Fibroblast of lung (primary cell): ENCODE results near the gene FGF14. TPM values are rescaled to one million over a fixed set of nuclear protein-coding genes. Genes with fewer than 3 reads are reported as not detected.

Source experiments
- DNase-seq, 2 donors: peaks; one replicate each; pipeline versions ENCODE4 v3.0.0 to v3.0.0-alpha.2; 2010; ENCODE audit warnings: low read depth in 2 of 2
- H2AFZ ChIP-seq: 2 replicates; pipeline ENCODE4 v1.5.1; 2012; ENCODE audit warnings: low read length, control low read depth, inconsistent platforms
- H3K27ac ChIP-seq: 2 replicates; pipeline ENCODE4 v1.5.1; 2011; ENCODE audit warnings: low read length, control low read depth; ENCODE audit not compliant: insufficient read depth
- H3K27me3 ChIP-seq: 2 replicates; pipeline ENCODE4 v1.5.1; 2011; ENCODE audit warnings: mild to moderate bottlenecking, low read length; ENCODE audit not compliant: control insufficient read depth, insufficient read depth
- H3K36me3 ChIP-seq: 2 replicates; pipeline ENCODE4 v1.5.1; 2011; ENCODE audit warnings: low read length; ENCODE audit not compliant: control insufficient read depth, insufficient read depth
- H3K4me1 ChIP-seq: 2 replicates; pipeline ENCODE4 v1.5.1; 2011; ENCODE audit warnings: low read length; ENCODE audit not compliant: control insufficient read depth, insufficient read depth; ENCODE audit errors: extremely low read depth
- H3K4me2 ChIP-seq: 2 replicates; pipeline ENCODE4 v1.5.1; 2011; ENCODE audit warnings: low read length, control low read depth; ENCODE audit not compliant: insufficient read depth; ENCODE audit errors: extremely low read depth
- H3K4me3 ChIP-seq, 4 experiments: fragments of 200-600 bp in 1 of 4; sonication (generic) in 1 of 4; replicated peaks in 1 of 4; 2 replicates each; pipeline ENCODE4 v1.5.1; 2011 to 2016; ENCODE audit warnings: low read length in 4 of 4, low read depth in 3 of 4, mild to moderate bottlenecking in 3 of 4, control low read depth in 2 of 4, inconsistent platforms in 1 of 4, mixed read lengths in 1 of 4; ENCODE audit not compliant: insufficient read depth in 1 of 4; ENCODE audit errors: control extremely low read depth in 1 of 4
- H3K79me2 ChIP-seq: 2 replicates; pipeline ENCODE4 v1.5.1; 2012; ENCODE audit warnings: mild to moderate bottlenecking, low read length, inconsistent platforms; ENCODE audit not compliant: control insufficient read depth, insufficient read depth
- H3K9ac ChIP-seq: 2 replicates; pipeline ENCODE4 v1.5.1; 2011; ENCODE audit warnings: mild to moderate bottlenecking, low read length, control low read depth; ENCODE audit not compliant: insufficient read depth
- H3K9me3 ChIP-seq: 2 replicates; pipeline ENCODE4 v1.5.1; 2012; ENCODE audit warnings: low read depth, low read length; ENCODE audit not compliant: control insufficient read depth, insufficient read depth
- H4K20me1 ChIP-seq: 2 replicates; pipeline ENCODE4 v1.5.1; 2011; ENCODE audit warnings: low read length; ENCODE audit not compliant: control insufficient read depth, insufficient read depth; ENCODE audit errors: extremely low read depth
- CTCF ChIP-seq, 2 donors: IDR thresholded peaks in 1 of 2; conservative IDR thresholded peaks in 1 of 2; 1 replicate in 1 of 2; 2 replicates in 1 of 2; pipeline ENCODE4 v1.5.1; 2011 to 2012; ENCODE audit warnings: low read length in 2 of 2, control low read depth in 1 of 2, inconsistent platforms in 1 of 2, low read depth in 1 of 2, mild to moderate bottlenecking in 1 of 2
- EZH2 ChIP-seq: IDR thresholded peaks from 2 replicates; pipeline ENCODE4 v1.5.1; 2012; ENCODE audit warnings: low read length, control low read depth, mild to moderate bottlenecking; ENCODE audit errors: missing control alignments
- polyA plus RNA-seq, 2 donors: library from polyadenylated mRNA; depleted of rRNA in 1 of 2; stranded (reverse) in 1 of 2; unstranded in 1 of 2; fragments of >200 nt; gene quantifications; 2 replicates each; pipeline ENCODE4 v1.2.1, GENCODE V29; 2011 to 2012; ENCODE audit warnings: missing spikeins in 1 of 2
- total RNA-seq: library from RNA; depleted of rRNA; stranded (reverse); fragments of >200 nt; gene quantifications from 2 replicates; pipeline ENCODE4 v1.2.1, GENCODE V29; 2014

The FGF14 gene
- total and polyA plus RNA-seq, 2 donors (not counting 1 experiment from before 2014, with no cell fraction given), result 0.94 to 7.8 TPM

- H3K27me3 ChIP-seq, result no peaks in the 10 kb centered on the region
- no peaks in the 10 kb centered on the region for H3K4me1 ChIP-seq
- no peak overlapping the region for H3K4me3 ChIP-seq
- TF ChIP-seq EZH2 (no peak), CTCF (conservative IDR thresholded peaks at IDR 0.05 in 1 of 2, IDR thresholded peaks at IDR 0.05 in 1 of 2; ENCODE audit: low read depth in 1 of 2, low read length in 2 of 2) (no peak)
- no peaks in the 10 kb centered on the region for H4K20me1 ChIP-seq
- no peak overlapping the region for H3K4me2 ChIP-seq
- no peak overlapping the region for H3K9ac ChIP-seq
- H3K36me3 ChIP-seq, result no peaks in the 10 kb centered on the region
- H3K27ac ChIP-seq, result no peak overlapping the region
- H3K79me2 ChIP-seq, result no peaks in the 10 kb centered on the region
- peak overlapping the region; percentile 23 for H2AFZ ChIP-seq
- peak; percentile 61 to 77 for DNase-seq
- no peaks in the 10 kb centered on the region for H3K9me3 ChIP-seq
Observed at GRCh38 chr13:102317593-102317992, 84.3 kb downstream of the FGF14 start.

- Histone ChIP-seq H3K4me2 (no peak overlapping the region), H3K9me3 (no peaks in the 10 kb centered on the region), H3K36me3 (no peaks in the 10 kb centered on the region), H2AFZ (no peak overlapping the region), H3K27ac (no peak overlapping the region), H3K4me1 (no peaks in the 10 kb centered on the region), H3K4me3 (no peak overlapping the region), H3K9ac (no peak overlapping the region), H3K27me3 (no peaks in the 10 kb centered on the region), H4K20me1 (no peaks in the 10 kb centered on the region), H3K79me2 (no peaks in the 10 kb centered on the region)
- no peak for DNase-seq
- TF ChIP-seq EZH2, result no peak
- TF ChIP-seq CTCF (conservative IDR thresholded peaks at IDR 0.05 in 1 of 2, IDR thresholded peaks at IDR 0.05 in 1 of 2; ENCODE audit: low read depth in 1 of 2, low read length in 2 of 2), result no peak
Observed at GRCh38 chr13:102316732-102317131, 85.1 kb downstream of the FGF14 start.

- H2AFZ ChIP-seq, result peak overlapping the region; percentile 88
- H3K9me3 ChIP-seq, result no peaks in the 10 kb centered on the region
- no peaks in the 10 kb centered on the region for H3K79me2 ChIP-seq
- peak overlapping the region in 2 of 4 experiments; percentile 5 to 16 for H3K4me3 ChIP-seq
- H3K9ac ChIP-seq, result no peak overlapping the region
- peak overlapping the region; percentile 83 for H3K4me2 ChIP-seq
- H3K4me1 ChIP-seq, result peaks cover 5% of the 10 kb centered on the region
- H4K20me1 ChIP-seq, result no peaks in the 10 kb centered on the region
- DNase-seq, result no peak
- H3K36me3 ChIP-seq, result no peaks in the 10 kb centered on the region
- no peaks in the 10 kb centered on the region for H3K27me3 ChIP-seq
- TF ChIP-seq CTCF (conservative IDR thresholded peaks at IDR 0.05 in 1 of 2, IDR thresholded peaks at IDR 0.05 in 1 of 2; ENCODE audit: low read depth in 1 of 2, low read length in 2 of 2) (no peak), EZH2 (no peak)
- peak overlapping the region; percentile 45 for H3K27ac ChIP-seq
Observed at GRCh38 chr13:102312841-102313240, 89.0 kb downstream of the FGF14 start.
